LNCAP (cell line): ENCODE results near the gene MAGT1.

Experiments
- TF ChIP-seq, protein P1 (sequence below): fragments of 450-650 bp; IDR thresholded peaks from 2 replicates; pipeline ENCODE4 v1.5.1; 2017; ENCODE audit warnings: mild to moderate bottlenecking

The MAGT1 gene

GRCh38 chrX:77899081-77899828 is 4.0 kb upstream of the MAGT1 start, which contains the start of gene COX7B:
Gene COX7B, plus strand, starts transcription at chrX:77899468. Its CDS starts 86 bp downstream, at chrX:77899554.
- TF ChIP-seq, protein P1, sequence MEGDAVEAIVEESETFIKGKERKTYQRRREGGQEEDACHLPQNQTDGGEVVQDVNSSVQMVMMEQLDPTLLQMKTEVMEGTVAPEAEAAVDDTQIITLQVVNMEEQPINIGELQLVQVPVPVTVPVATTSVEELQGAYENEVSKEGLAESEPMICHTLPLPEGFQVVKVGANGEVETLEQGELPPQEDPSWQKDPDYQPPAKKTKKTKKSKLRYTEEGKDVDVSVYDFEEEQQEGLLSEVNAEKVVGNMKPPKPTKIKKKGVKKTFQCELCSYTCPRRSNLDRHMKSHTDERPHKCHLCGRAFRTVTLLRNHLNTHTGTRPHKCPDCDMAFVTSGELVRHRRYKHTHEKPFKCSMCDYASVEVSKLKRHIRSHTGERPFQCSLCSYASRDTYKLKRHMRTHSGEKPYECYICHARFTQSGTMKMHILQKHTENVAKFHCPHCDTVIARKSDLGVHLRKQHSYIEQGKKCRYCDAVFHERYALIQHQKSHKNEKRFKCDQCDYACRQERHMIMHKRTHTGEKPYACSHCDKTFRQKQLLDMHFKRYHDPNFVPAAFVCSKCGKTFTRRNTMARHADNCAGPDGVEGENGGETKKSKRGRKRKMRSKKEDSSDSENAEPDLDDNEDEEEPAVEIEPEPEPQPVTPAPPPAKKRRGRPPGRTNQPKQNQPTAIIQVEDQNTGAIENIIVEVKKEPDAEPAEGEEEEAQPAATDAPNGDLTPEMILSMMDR, result peak; percentile 37; the same call in 1 of the 2 replicates

DNA sequence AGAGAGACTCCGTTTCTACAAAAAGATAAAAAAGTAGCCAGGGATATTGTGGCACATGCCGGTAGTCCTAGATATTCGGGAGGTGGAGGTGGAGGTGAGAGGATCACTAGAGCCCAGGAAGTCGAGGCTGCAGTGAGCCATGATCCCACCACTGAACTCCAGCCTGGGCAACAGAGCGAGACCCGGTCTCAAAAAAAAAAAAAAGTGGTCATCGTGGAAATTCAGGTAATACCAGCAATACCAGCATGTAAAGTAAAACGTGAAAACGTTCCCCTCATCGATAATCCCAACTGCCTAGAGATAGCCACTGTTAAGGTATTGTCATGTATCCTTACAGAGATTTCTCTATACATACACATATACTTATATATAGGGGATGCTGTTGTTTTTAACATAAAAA is 1.5 kb downstream of the MAGT1 start:
- TF ChIP-seq, protein P1, result no peak

DNA sequence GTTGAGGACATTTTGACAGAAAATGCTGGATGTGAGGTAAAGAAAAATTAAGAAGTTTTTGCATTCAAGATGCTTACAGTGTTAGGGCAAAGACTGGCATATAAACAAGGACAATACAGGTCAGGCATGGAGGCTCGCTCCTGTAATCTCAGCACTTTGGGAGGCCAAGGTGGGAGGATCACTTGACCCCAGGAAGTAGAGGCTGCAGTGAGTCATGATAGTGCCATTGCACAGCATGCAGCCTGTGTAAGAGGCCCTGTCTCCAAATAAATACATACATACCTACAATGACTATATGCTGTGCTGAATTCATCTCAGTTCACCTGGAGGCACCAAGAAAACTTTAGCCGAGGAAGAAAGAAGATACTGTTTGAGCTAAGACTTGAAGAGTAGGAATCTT is 2.3 kb downstream of the MAGT1 start:
- TF ChIP-seq, protein P1, result no peak

DNA sequence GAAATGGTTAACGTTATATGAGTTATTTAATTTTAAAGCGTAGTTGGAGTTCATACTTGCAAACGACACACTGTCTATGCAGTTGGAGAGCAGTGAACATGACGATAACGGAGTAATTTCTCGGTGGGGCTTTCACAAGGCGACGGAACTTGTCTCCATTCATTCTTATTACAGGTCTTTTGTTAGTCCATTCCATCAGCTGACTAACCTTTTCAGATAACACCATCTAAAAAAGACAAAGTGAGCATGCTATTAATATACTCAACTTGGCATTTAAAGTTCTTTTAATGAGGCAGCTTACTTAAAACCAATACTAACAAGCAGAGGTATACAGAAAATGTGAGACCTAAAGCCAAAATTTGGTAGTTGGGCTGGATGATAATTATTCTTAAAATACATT is 19.9 kb downstream of the MAGT1 start:
- TF ChIP-seq, protein P1, result no peak

- TF ChIP-seq, protein P1, result no peak
Measured at GRCh38 chrX:77820091-77820727, 75.0 kb downstream of the MAGT1 start.

DNA sequence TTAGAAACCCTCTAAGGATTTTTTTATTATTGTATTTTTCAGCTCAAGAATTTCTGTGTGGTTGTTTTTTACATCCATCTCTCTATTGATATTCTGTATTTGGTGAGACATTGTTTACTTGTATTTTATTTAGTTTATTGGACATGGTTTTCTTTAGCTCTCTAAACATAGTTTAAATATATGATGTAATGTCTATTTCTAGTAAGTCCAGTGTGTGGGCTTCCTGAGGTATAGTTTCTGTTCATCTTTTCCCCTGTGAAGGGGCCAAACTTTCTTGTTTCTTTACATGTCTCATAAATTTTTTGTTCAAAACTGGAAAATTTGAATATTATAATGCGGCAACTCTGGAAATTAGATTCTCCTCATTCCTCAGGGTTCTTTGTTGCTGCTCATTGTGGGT is 81.0 kb downstream of the MAGT1 start:
- TF ChIP-seq, protein P1, result no peak

- TF ChIP-seq, protein P1, result no peak
Measured at GRCh38 chrX:77802201-77802600, 93.0 kb downstream of the MAGT1 start.
